DOHH2 (cell line): ENCODE results near the gene DHRS3.

ENCODE experiments used
- EZH2phosphoT487 ChIP-seq: fragments of 200-600 bp; sonication (generic); IDR thresholded peaks from 2 replicates; pipeline ENCODE4 v1.6.1; 2017; ENCODE audit warnings: borderline replicate concordance, mild to moderate bottlenecking, antibody characterized with exemption, low read length, moderate library complexity, mixed read lengths
- TF ChIP-seq, protein P1 (sequence below): fragments of 200-600 bp; sonication (generic); IDR thresholded peaks from one replicate; pipeline ENCODE4 v1.5.1; 2014; ENCODE audit warnings: antibody characterized with exemption, mild to moderate bottlenecking, low read depth, low read length; ENCODE audit not compliant: poor library complexity, severe bottlenecking

DNA sequence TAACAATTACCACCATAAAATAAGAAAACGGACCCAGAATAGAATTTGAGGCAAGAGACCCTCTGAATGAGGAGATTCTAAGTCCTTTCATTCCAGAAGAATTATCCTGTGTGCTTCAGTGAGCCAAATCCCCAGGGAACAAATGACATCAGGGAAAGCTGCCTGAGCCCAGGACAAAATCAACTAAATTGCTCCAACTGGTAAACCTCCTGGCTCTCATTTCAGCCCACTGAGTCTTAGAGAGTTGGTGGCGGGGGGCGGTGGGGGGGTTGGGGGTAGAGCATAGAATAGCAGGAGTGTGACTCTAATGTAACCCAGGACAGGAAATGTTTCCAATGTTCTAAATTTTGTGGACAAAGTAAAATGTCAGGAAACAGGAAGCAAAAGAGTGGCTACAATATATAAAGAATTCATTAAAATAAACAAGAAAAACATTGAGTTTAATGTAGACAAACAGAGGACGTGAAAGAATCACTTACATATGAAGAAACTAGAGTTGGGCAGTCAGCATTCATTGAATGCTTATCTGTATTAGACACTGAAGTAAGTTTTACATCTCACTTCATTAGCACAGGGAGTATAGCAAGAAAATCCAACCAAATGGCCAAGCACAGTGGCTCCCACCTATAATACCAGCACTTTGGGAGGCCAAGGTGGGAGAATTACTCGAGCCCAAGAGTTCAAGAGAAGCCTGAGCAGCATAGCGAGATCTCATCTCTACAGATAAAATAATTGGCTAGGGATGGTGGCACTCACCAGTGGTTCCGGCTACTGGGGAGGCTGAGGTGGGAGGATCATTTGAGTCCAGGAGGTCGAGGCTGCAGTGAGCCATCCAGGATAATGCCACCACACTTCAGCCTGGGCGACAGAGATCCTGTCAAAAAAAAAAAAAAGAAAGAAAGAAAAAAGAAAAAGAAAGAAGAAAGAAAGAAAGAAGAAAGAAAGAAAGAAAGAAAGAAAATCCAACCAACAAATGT is 75.1 kb downstream of the DHRS3 start:
- TF ChIP-seq, protein P1, sequence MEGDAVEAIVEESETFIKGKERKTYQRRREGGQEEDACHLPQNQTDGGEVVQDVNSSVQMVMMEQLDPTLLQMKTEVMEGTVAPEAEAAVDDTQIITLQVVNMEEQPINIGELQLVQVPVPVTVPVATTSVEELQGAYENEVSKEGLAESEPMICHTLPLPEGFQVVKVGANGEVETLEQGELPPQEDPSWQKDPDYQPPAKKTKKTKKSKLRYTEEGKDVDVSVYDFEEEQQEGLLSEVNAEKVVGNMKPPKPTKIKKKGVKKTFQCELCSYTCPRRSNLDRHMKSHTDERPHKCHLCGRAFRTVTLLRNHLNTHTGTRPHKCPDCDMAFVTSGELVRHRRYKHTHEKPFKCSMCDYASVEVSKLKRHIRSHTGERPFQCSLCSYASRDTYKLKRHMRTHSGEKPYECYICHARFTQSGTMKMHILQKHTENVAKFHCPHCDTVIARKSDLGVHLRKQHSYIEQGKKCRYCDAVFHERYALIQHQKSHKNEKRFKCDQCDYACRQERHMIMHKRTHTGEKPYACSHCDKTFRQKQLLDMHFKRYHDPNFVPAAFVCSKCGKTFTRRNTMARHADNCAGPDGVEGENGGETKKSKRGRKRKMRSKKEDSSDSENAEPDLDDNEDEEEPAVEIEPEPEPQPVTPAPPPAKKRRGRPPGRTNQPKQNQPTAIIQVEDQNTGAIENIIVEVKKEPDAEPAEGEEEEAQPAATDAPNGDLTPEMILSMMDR: no peak
- TF ChIP-seq EZH2phosphoT487: no peak
